OCI-LY1 (cell line): ENCODE measurements around the gene SNX20.

ENCODE experiments used
- H2AFZ ChIP-seq: fragments of 200-600 bp; sonication (generic), shearing (Covaris generic); 2 replicates; pipeline ENCODE4 v1.6.0; 2014; ENCODE audit warnings: antibody characterized with exemption, mild to moderate bottlenecking, low read length
- H3F3A ChIP-seq: fragments of 200-600 bp; sonication (generic), shearing (Covaris generic); 2 replicates; pipeline ENCODE4 v1.6.0; 2014; ENCODE audit warnings: mild to moderate bottlenecking, antibody characterized with exemption, low read length, moderate library complexity; ENCODE audit not compliant: insufficient read depth
- H3K27ac ChIP-seq: fragments of 200-600 bp; sonication (generic); 2 replicates; pipeline ENCODE4 v1.5.1; 2014; ENCODE audit warnings: low read length, mixed run types, mild to moderate bottlenecking, low read depth; ENCODE audit not compliant: poor library complexity, severe bottlenecking
- H3K27me3 ChIP-seq: fragments of 200-600 bp; sonication (generic); 2 replicates; pipeline ENCODE4 v1.6.0; 2014; ENCODE audit warnings: antibody characterized with exemption, mild to moderate bottlenecking, low read length, moderate library complexity; ENCODE audit not compliant: insufficient read depth
- H3K36me3 ChIP-seq: fragments of 200-600 bp; sonication (generic); 2 replicates; pipeline ENCODE4 v1.6.1; 2014; ENCODE audit warnings: mild to moderate bottlenecking, antibody characterized with exemption, low read length, moderate library complexity, mixed read lengths; ENCODE audit not compliant: insufficient read depth
- H3K4me1 ChIP-seq: fragments of 200-600 bp; sonication (generic); 2 replicates; pipeline ENCODE4 v1.5.1; 2014; ENCODE audit warnings: mild to moderate bottlenecking, low read length, moderate library complexity; ENCODE audit not compliant: insufficient read depth, severe bottlenecking
- H3K4me2 ChIP-seq: fragments of 200-600 bp; sonication (generic), shearing (Covaris generic); 2 replicates; pipeline ENCODE4 v1.6.1; 2014; ENCODE audit warnings: low read length
- H3K4me3 ChIP-seq: fragments of 200-600 bp; sonication (generic); 2 replicates; pipeline ENCODE4 v1.5.1; 2014; ENCODE audit warnings: low read length, low read depth, mild to moderate bottlenecking, mixed read lengths; ENCODE audit not compliant: poor library complexity, severe bottlenecking
- H3K79me2 ChIP-seq: fragments of 200-600 bp; shearing (Covaris generic); 2 replicates; pipeline ENCODE4 v1.6.1; 2016; ENCODE audit warnings: mixed run types, low read length, mixed read lengths; ENCODE audit not compliant: insufficient read depth
- H3K9ac ChIP-seq: fragments of 200-600 bp; sonication (generic), shearing (Covaris generic); 2 replicates; pipeline ENCODE4 v1.6.1; 2014; ENCODE audit warnings: mild to moderate bottlenecking, low read length, mixed read lengths
- H3K9me2 ChIP-seq: fragments of 200-600 bp; sonication (generic), shearing (Covaris generic); 2 replicates; pipeline ENCODE4 v1.6.1; 2014; ENCODE audit warnings: low read depth, mild to moderate bottlenecking, low read length, mixed read lengths
- H3K9me3 ChIP-seq: fragments of 200-600 bp; shearing (Covaris generic); 2 replicates; pipeline ENCODE4 v1.6.1; 2014; ENCODE audit warnings: low read length, mixed read lengths
- H4K20me1 ChIP-seq: fragments of 200-600 bp; sonication (generic), shearing (Covaris generic); 2 replicates; pipeline ENCODE4 v1.6.0; 2016; ENCODE audit warnings: mild to moderate bottlenecking, low read length; ENCODE audit not compliant: insufficient read depth
- EZH2 ChIP-seq: fragments of 200-600 bp; sonication (generic), shearing (Covaris generic); IDR thresholded peaks from 2 replicates; pipeline ENCODE4 v1.8.0; 2017; ENCODE audit warnings: borderline replicate concordance, mixed run types, mild to moderate bottlenecking, antibody characterized with exemption, low read length, moderate library complexity, mixed read lengths
- TF ChIP-seq, protein P1 (sequence below): fragments of 200-600 bp; sonication (generic), shearing (Covaris generic); IDR thresholded peaks from 2 replicates; pipeline ENCODE4 v1.5.1; 2017; ENCODE audit warnings: mild to moderate bottlenecking, antibody characterized with exemption, low read length, moderate library complexity, mixed read lengths

The SNX20 gene

DNA sequence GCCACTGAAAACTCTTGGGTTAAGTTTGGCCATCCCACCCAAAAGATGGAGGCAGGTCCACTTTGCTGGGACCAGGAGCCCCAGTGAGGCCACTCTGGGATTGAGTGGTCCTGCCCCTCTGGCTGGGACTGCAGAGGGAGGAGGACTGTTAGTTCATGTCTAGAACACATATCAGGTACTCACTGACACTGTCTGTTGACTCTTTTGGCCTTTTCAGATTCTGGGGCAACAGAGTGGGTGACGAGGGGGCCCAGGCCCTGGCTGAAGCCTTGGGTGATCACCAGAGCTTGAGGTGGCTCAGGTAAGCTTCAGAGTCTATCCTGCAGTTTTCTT, 41.3 kb upstream of the SNX20 start:
- TF ChIP-seq EZH2, result no peak
- TF ChIP-seq, protein P1, sequence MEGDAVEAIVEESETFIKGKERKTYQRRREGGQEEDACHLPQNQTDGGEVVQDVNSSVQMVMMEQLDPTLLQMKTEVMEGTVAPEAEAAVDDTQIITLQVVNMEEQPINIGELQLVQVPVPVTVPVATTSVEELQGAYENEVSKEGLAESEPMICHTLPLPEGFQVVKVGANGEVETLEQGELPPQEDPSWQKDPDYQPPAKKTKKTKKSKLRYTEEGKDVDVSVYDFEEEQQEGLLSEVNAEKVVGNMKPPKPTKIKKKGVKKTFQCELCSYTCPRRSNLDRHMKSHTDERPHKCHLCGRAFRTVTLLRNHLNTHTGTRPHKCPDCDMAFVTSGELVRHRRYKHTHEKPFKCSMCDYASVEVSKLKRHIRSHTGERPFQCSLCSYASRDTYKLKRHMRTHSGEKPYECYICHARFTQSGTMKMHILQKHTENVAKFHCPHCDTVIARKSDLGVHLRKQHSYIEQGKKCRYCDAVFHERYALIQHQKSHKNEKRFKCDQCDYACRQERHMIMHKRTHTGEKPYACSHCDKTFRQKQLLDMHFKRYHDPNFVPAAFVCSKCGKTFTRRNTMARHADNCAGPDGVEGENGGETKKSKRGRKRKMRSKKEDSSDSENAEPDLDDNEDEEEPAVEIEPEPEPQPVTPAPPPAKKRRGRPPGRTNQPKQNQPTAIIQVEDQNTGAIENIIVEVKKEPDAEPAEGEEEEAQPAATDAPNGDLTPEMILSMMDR, result no peak

DNA sequence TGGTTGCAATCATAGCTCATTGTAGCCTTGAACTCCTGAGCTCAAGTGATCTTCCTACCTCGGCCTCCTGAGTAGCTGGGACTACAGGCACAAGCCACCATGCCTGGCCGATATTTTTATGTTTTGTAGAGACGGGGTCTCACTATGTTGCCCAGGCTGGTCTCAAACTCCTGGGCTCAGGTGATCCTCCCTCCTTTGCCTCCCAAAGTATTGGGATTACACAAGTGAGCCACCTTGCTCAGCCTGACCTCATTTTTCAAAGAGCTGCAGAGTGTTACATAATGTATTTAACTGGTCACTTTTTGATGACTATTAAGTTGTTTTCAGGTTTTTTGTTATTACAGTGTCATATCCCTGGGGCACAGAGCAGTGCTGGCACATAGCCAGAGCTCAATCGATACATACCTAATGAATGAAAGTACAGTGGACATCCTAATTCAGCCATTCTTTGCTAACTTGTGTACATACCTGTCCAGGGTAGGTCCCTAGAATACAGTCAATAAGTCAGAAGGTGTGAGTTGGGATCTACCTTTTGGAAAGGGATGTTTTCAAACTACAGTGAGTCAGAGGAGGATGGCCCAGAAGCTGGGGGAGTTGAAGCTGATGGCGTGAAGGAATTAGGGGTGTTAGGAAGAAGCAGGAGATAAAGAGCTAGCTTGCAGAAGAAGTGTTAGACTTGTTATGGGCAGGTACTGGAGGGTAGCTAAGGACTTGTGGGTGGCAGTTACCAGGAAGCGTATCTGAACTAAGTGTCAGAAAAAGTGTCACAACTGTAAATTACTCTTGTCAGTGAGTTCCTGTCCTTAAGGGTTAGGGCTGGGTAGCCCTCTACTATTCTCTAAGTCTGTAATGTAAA, 40.7 kb upstream of the SNX20 start:
- Histone ChIP-seq H3K4me2 (no peak overlapping the region), H3K4me3 (no peak overlapping the region), H3F3A (no peaks in the 10 kb centered on the region), H3K9me2 (no peaks in the 10 kb centered on the region), H3K9me3 (peaks cover 11% of the 10 kb centered on the region), H3K9ac (no peak overlapping the region), H3K36me3 (no peaks in the 10 kb centered on the region), H3K79me2 (no peaks in the 10 kb centered on the region), H4K20me1 (no peaks in the 10 kb centered on the region), H3K27ac (no peak overlapping the region), H3K27me3 (no peaks in the 10 kb centered on the region; the same call in 1 of the 2 replicates), H2AFZ (no peak overlapping the region), H3K4me1 (no peaks in the 10 kb centered on the region)
- no peak for TF ChIP-seq EZH2
- TF ChIP-seq, protein P1, result no peak

More for the DNA sequence above, 41.3 kb upstream of the SNX20 start:
- no peaks in the 10 kb centered on the region for H3K9me2 ChIP-seq
- no peaks in the 10 kb centered on the region for H4K20me1 ChIP-seq
- H3F3A ChIP-seq, result no peaks in the 10 kb centered on the region
- H3K4me1 ChIP-seq, result no peaks in the 10 kb centered on the region
- H3K4me2 ChIP-seq, result no peak overlapping the region
- H3K4me3 ChIP-seq, result no peak overlapping the region
- no peak overlapping the region for H3K27ac ChIP-seq
- no peaks in the 10 kb centered on the region; the same call in 1 of the 2 replicates for H3K27me3 ChIP-seq
- no peak overlapping the region for H3K9ac ChIP-seq
- H3K9me3 ChIP-seq, result peaks cover 11% of the 10 kb centered on the region
- H2AFZ ChIP-seq, result no peak overlapping the region
- no peaks in the 10 kb centered on the region for H3K36me3 ChIP-seq
- no peaks in the 10 kb centered on the region for H3K79me2 ChIP-seq

DNA sequence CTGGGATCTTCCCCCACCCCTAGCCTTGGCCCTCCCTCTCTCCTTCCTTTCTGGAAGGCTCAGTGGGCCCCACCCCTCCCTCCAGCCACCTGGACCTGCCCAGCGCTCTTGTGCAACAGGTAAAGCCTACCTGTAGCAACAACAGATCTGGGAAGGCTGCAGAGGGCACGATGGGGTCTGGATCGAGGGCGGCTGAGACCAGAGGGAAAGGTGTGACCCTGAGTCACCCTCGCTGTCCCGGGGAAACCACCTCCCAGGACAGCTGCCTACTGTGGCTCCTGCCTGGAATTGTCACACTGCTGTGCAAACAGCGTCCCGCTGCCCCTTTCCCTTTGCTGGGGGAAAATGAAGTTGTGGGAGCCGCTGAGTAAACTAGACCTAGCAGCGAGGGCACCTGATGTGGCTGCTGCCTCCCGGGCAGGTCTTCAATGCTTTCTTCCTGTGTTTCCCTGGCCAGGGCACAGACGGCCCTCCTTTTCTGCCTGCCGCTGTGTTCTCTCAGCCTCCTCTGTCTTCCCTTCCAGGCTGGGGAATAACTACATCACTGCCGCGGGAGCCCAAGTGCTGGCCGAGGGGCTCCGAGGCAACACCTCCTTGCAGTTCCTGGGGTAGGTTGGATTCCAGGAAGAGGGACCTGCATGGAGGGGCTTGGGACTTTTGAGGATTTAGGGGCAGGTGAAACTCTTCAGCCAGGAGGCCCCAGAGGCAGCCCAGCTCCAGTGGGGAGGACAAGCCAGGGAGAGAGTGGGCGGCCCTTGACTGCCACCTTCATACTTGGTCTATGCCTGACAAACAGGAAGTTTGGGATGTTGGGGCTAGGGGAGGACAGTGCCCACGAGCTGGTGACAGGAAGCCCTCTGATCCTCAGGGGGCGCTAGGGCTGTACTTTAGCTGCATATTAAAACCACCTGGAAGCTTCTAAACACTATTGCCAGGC, 38.6 kb upstream of the SNX20 start:
- H3K79me2 ChIP-seq, result no peaks in the 10 kb centered on the region

More for the DNA sequence above, 38.6 kb upstream of the SNX20 start:
- Histone ChIP-seq H4K20me1 (no peaks in the 10 kb centered on the region), H3K9ac (no peak overlapping the region), H3K36me3 (no peaks in the 10 kb centered on the region), H3K9me3 (peaks cover 8% of the 10 kb centered on the region), H3K27ac (no peak overlapping the region), H3K4me2 (no peak overlapping the region), H3K4me1 (no peaks in the 10 kb centered on the region), H3F3A (no peaks in the 10 kb centered on the region), H3K27me3 (no peaks in the 10 kb centered on the region; the same call in 1 of the 2 replicates), H3K4me3 (no peak overlapping the region), H2AFZ (no peak overlapping the region), H3K9me2 (no peaks in the 10 kb centered on the region)
- no peak for TF ChIP-seq EZH2
- TF ChIP-seq, protein P1, result peak; percentile 31; the same call in 1 of the 2 replicates
